Measurements from ENCODE around the gene TLCD1. TPM values are rescaled to one million over a fixed set of nuclear protein-coding genes. Genes with fewer than 3 reads are reported as not detected.

The TLCD1 gene
- total and polyA plus RNA-seq, 10 donors, result 0.97 to 3.5 (median 2.3) TPM; not detected in 1

DNA sequence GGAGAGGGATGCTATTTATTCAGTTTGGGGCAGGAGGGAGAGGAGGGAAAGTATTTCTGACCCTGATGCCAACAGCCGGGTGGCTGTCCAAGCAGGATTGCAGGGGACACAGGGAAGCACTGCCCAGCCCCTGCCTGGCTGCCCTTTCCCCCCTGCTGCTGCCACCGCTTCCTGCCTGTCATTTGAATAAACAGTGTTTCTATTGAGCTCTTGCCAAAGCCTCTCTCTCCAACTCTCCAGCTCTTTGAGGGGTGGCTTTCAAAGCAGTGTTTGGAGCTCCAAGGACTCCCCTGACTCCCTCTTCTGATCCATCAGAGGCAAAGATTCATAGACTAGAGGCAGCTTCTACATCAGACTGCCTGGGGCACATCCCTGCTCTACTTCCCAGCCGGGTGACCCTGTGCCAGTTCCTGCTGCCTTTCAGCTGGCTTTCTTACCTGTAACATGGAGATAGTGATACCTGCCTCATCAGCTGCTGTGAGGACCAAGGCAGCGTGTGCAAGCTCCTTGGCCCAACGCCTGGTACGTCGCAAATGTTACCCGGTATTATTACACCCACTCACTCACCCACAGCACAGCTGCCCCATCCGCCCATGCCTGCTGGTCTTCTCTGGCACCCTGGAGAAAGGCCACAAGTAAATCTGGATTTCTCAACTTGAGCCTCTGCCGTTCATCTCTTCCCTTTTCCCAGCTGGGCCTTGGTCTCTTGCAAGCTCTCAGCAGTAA lies 23.8 kb downstream of the TLCD1 start:
- no peaks in the 10 kb centered on the region for H3K27me3 ChIP-seq (replicated peaks in 1 of 7)
- H3K4me1 ChIP-seq, result no peaks in the 10 kb centered on the region
- H3K36me3 ChIP-seq, result peaks cover 20 to 93% (median 76%) of the 10 kb centered on the region in 6 donors
- no peak overlapping the region for H3K27ac ChIP-seq
- intact Hi-C loops (cut with DNase I; ENCODE audit: low total_unique reads), result no loop called here
- no peaks in the 10 kb centered on the region for H3K9me3 ChIP-seq
- H3K4me3 ChIP-seq, result no peak overlapping the region
- no peak for DNase-seq
- TF ChIP-seq POLR2AphosphoS5 (IDR thresholded peaks at IDR 0.05), result no peak
- TF ChIP-seq, protein P1, sequence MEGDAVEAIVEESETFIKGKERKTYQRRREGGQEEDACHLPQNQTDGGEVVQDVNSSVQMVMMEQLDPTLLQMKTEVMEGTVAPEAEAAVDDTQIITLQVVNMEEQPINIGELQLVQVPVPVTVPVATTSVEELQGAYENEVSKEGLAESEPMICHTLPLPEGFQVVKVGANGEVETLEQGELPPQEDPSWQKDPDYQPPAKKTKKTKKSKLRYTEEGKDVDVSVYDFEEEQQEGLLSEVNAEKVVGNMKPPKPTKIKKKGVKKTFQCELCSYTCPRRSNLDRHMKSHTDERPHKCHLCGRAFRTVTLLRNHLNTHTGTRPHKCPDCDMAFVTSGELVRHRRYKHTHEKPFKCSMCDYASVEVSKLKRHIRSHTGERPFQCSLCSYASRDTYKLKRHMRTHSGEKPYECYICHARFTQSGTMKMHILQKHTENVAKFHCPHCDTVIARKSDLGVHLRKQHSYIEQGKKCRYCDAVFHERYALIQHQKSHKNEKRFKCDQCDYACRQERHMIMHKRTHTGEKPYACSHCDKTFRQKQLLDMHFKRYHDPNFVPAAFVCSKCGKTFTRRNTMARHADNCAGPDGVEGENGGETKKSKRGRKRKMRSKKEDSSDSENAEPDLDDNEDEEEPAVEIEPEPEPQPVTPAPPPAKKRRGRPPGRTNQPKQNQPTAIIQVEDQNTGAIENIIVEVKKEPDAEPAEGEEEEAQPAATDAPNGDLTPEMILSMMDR (IDR thresholded peaks at IDR 0.05 in 8 of 11, conservative IDR thresholded peaks at IDR 0.05 in 3 of 11), result no peak
- no peak for TF ChIP-seq POLR2A (IDR thresholded peaks at IDR 0.05)
- 80 to 89% (median 82%) methylated on average over 10 of the region's 10 CpGs for WGBS, 5 donors

DNA sequence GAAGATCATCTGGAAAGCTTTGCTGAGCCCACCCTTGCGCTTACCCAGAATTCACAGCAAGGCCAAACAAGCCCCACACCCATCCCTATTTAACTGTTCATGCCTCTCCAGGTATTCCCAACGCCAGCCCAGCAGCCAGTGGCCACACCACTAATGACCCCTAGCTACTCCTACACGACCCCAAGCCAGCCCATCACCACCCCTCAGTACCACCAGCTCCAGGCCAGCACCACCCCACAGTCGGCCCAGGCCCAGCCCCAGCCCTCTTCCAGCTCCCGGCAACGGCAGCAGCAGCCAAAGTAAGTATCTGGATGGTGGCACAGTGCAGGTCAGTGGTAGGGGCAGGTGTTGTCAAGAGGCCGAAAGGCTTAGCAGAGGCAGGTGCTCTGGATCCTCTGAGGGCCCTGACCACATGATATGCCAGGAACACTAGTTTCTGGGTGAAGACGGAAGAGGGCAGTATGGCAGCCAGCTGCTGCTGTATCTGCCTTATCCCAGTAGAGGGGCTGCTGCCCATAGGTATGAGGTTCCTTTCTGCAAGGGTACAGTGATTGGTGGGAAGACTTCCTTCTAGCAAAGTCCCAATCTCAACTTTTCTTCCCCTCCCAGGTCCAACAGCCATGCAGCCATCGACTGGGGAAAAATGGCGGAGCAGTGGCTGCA lies 25.1 kb downstream of the TLCD1 start:
- DNase-seq, result no peak
- WGBS, 5 donors, result 93 to 98% (median 95%) methylated on average over 10 of the region's 10 CpGs
- Histone ChIP-seq H3K27me3 (replicated peaks in 1 of 7) (no peaks in the 10 kb centered on the region), H3K27ac (no peak overlapping the region), H3K4me1 (no peaks in the 10 kb centered on the region), H3K36me3 (peaks cover 25 to 99% (median 89%) of the 10 kb centered on the region in 6 donors), H3K9me3 (no peaks in the 10 kb centered on the region), H3K4me3 (no peak overlapping the region)
- no peak for TF ChIP-seq POLR2A (IDR thresholded peaks at IDR 0.05)
- TF ChIP-seq, protein P1 (IDR thresholded peaks at IDR 0.05 in 8 of 11, conservative IDR thresholded peaks at IDR 0.05 in 3 of 11), result no peak
- TF ChIP-seq POLR2AphosphoS5 (IDR thresholded peaks at IDR 0.05), result no peak
- intact Hi-C loops (cut with DNase I; ENCODE audit: low total_unique reads), result no loop called here

DNA sequence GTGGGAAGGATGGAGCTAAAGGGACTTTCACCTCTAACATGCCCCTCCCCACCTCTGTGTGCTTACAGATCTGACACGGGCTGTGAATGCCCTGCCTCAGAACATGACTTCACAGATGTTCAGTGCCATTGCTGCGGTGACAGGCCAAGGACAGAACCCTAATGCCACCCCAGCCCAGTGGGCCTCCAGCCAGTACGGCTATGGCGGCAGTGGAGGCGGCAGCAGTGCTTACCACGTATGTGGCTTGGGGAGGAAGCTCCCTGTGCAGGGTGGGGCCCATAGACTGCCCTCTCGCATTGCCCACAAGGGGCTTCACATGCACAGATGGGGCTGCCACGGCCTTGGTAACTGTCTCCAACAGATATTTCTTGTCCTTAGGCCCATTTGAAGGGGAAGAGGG lies 25.8 kb downstream of the TLCD1 start:
- Histone ChIP-seq H3K4me1 (no peaks in the 10 kb centered on the region), H3K9me3 (no peaks in the 10 kb centered on the region), H3K36me3 (peaks cover 25 to 99% (median 96%) of the 10 kb centered on the region in 6 donors), H3K4me3 (no peak overlapping the region), H3K27ac (no peak overlapping the region), H3K27me3 (replicated peaks in 1 of 7) (no peaks in the 10 kb centered on the region)
- no peak for DNase-seq
- WGBS, 5 donors, result 85 to 100% (median 88%) methylated on average over 1 to 8 of the region's 8 CpGs
- intact Hi-C loops (cut with DNase I; ENCODE audit: low total_unique reads), result no loop called here
- no peak for TF ChIP-seq POLR2A (IDR thresholded peaks at IDR 0.05)
- peak in 2 of 3 donors; percentile 10 to 40 for TF ChIP-seq POLR2AphosphoS5 (IDR thresholded peaks at IDR 0.05)
- TF ChIP-seq, protein P1 (IDR thresholded peaks at IDR 0.05 in 8 of 11, conservative IDR thresholded peaks at IDR 0.05 in 3 of 11), result no peak

DNA sequence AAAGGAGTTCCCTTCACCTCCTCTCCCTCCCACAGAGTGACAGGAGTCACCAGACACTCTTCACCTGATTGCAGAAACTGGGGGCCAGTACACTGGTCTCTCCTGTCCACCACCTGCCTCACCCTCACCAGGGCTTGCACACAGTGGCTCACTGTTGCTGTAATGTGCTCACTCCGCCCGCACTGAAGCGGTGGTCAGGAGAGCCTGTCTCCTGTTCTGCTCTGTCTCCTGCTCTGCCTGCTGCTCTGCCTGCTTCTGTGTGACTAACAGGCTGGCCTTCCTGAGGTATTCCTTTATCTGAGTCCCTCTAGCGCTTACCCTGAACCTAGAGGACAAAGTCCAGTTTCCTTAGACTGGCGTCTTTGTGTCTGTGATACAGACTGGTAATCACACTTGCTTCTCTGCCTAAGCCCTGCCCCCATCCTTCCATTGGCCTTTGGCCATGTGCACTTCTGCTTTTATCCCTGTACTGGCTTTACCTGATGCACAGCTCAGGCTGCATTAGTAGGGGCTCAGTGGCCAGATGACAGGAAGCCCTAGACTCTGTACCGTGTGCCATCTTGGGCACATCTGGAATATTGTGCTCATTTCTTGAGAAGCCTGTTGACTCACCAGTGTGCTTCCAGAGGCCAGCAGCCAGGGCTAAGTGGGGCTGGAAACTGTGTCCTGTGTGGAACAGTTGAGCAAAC lies 27.6 kb downstream of the TLCD1 start:
- no peak overlapping the region for H3K27ac ChIP-seq
- H3K27me3 ChIP-seq (replicated peaks in 1 of 7), result no peaks in the 10 kb centered on the region
- 90 to 91% (median 90%) methylated on average over 5 to 6 of the region's 6 CpGs for WGBS, 5 donors
- intact Hi-C loops (cut with DNase I; ENCODE audit: low total_unique reads), result no loop called here
- peaks cover 25 to 100% (median 100%) of the 10 kb centered on the region in 6 donors for H3K36me3 ChIP-seq
- TF ChIP-seq, protein P1 (IDR thresholded peaks at IDR 0.05 in 8 of 11, conservative IDR thresholded peaks at IDR 0.05 in 3 of 11), result no peak
- TF ChIP-seq POLR2AphosphoS5 (IDR thresholded peaks at IDR 0.05), result no peak
- TF ChIP-seq POLR2A (IDR thresholded peaks at IDR 0.05), result no peak
- no peaks in the 10 kb centered on the region for H3K9me3 ChIP-seq
- no peak overlapping the region for H3K4me3 ChIP-seq
- DNase-seq, result no peak
- no peaks in the 10 kb centered on the region for H3K4me1 ChIP-seq

All from spleen (tissue), 11 donors.